Measurements from ENCODE around the gene TACC3.

- TF ChIP-seq, protein P1, sequence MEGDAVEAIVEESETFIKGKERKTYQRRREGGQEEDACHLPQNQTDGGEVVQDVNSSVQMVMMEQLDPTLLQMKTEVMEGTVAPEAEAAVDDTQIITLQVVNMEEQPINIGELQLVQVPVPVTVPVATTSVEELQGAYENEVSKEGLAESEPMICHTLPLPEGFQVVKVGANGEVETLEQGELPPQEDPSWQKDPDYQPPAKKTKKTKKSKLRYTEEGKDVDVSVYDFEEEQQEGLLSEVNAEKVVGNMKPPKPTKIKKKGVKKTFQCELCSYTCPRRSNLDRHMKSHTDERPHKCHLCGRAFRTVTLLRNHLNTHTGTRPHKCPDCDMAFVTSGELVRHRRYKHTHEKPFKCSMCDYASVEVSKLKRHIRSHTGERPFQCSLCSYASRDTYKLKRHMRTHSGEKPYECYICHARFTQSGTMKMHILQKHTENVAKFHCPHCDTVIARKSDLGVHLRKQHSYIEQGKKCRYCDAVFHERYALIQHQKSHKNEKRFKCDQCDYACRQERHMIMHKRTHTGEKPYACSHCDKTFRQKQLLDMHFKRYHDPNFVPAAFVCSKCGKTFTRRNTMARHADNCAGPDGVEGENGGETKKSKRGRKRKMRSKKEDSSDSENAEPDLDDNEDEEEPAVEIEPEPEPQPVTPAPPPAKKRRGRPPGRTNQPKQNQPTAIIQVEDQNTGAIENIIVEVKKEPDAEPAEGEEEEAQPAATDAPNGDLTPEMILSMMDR (IDR thresholded peaks at IDR 0.05): no peak
- TF ChIP-seq POLR2A (IDR thresholded peaks at IDR 0.05) (no peak), POLR2AphosphoS5 (IDR thresholded peaks at IDR 0.05) (no peak), EP300 (IDR thresholded peaks at IDR 0.05; ENCODE audit: low read depth) (no peak)
Measured at GRCh38 chr4:1737666-1738065, 16.3 kb downstream of the TACC3 start.
